VCaP (cell line): ENCODE data around the gene CNTNAP4.

Experiments
- H3K27ac ChIP-seq: fragments of 450-650 bp; 2 replicates; pipeline ENCODE4 v1.5.1; 2017
- TF ChIP-seq, protein P1 (sequence below): fragments of 450-650 bp; conservative IDR thresholded peaks from 2 replicates; pipeline ENCODE4 v1.5.1; 2017; ENCODE audit warnings: mild to moderate bottlenecking, moderate library complexity

Gene CNTNAP4

DNA sequence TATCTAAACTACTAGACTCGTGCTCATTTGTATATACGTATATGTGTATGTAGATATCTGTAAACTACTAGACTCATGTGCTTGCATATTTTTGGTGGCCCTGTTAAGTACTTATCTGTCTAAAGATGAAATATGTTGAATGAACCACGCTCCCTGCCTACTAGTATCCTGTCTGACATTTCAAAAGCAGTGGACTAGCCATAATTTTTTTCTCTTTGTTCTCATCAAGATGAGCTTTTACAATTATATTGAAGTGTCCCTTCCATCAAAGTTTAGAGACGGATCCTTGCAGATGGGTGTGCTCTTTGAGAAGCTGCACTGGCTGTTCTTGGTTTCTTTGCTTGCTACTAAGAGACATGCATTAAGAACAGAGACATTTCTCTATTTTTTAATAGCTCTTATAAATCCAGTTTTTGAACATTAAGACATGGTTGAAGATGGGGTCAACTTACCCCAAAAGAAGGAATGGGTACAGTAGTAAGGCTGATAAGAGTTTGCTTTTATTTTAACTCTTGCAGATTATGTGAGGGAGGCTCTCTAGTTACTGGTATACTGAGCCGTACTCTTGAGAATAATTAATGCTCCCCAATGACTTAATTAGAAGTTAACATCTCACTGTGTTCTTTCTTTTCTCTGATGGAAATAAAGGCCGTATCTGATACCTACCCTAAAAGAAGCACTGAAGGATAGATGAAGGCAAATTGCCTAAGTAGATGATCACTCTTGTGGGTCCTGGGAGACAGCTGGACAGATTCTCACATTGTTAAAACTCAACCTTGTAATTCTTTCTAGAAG is 3.4 kb downstream of the CNTNAP4 start:
- no peak overlapping the region for H3K27ac ChIP-seq
- TF ChIP-seq, protein P1, sequence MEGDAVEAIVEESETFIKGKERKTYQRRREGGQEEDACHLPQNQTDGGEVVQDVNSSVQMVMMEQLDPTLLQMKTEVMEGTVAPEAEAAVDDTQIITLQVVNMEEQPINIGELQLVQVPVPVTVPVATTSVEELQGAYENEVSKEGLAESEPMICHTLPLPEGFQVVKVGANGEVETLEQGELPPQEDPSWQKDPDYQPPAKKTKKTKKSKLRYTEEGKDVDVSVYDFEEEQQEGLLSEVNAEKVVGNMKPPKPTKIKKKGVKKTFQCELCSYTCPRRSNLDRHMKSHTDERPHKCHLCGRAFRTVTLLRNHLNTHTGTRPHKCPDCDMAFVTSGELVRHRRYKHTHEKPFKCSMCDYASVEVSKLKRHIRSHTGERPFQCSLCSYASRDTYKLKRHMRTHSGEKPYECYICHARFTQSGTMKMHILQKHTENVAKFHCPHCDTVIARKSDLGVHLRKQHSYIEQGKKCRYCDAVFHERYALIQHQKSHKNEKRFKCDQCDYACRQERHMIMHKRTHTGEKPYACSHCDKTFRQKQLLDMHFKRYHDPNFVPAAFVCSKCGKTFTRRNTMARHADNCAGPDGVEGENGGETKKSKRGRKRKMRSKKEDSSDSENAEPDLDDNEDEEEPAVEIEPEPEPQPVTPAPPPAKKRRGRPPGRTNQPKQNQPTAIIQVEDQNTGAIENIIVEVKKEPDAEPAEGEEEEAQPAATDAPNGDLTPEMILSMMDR, result no peak

DNA sequence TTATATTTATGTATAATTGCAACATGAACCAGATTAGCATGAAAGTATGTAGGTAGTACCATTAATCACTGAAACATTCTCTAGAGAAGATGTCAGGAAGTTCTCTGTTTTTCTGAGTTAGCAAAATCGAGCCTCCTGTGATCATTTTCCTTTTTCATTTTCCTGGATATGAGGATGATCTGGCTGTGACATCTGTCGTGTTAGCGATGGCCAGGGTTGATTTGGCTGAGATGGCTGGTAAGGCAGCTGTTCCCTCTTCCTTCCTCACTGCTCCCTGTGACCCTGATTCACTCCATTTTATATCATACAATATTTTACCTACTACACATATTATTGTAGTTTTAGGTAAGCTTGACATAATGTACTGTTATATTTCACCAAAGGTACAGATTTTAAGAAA is 10.3 kb downstream of the CNTNAP4 start:
- no peak overlapping the region for H3K27ac ChIP-seq
- TF ChIP-seq, protein P1, result no peak

DNA sequence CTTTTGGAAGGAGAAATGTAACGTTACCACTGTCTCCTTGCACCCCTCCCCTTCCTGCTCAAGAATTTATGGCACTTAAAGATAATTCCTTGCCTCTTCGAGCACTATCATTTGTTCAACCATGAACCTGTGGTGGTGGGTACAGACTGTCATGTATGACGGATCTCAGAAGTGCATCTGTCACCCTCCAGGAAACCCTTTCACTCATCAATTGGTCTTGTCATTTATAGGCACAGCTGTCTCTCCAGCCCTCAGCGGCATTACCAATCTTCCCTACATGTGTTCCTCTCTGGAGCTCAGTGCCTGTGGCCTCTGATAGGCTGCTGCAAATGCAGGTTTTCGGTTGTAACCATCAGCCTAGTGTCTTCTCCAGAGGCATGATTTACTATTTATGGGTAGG is 15.0 kb downstream of the CNTNAP4 start:
- H3K27ac ChIP-seq, result no peak overlapping the region
- TF ChIP-seq, protein P1, result no peak

- TF ChIP-seq, protein P1, result no peak
- no peak overlapping the region for H3K27ac ChIP-seq
Observed at GRCh38 chr16:76293980-76294379, 16.8 kb downstream of the CNTNAP4 start.

DNA sequence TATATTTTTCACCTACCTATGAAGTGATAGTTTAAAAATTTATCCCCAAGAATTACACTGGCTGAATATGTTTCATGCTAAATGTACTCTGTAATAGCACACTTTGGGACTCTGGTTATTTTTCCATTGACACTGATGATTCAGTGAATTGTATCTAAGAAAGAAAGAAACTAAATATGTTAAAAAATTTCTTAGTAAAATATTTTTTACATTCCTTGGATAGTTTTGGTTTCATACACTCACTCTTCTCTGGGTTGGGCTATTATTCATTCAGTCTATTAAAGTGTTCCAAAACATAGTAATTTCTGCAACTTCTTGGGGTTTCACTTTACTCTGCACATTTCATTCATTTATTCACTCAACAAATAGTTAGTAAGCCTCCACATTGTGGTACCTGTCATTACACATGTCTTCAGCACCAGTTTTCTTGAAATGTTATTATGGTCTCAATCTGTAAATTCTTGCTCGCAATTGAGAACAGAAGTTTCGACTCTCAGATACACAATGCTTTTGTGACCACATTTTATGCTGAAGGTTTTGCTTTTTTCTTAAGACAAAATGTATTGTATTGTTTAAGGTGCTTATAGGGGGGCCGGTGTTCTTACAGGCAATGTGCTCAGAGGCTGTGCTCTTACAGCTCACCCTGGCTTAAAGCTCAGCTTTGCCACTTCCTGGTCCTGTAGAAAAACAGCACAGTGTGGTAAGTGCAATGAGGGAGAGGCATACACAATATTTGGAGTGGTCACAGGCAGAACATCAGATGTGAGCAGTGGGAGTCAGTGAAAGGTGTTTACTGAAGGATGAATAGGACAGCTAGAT is 17.4 kb downstream of the CNTNAP4 start:
- no peak overlapping the region for H3K27ac ChIP-seq
- TF ChIP-seq, protein P1, result no peak

DNA sequence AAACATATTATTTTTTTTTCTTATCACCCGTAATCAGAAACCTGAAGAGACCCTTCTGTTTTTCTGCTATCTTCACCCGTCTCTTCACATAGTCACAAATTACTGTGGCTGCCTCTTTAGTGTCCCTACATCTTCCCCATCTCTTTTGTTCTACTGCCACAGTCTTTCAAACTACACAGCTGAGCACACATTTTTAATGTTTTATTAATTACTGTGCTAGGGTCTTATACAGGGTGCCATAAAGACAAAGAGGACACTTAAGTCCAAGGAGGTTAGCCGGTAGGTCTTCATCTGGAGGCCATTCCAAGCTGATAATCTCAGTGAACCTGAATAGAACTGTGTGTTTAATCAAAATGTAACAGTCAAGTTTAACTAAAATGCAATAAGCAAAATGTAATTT is 20.7 kb downstream of the CNTNAP4 start:
- H3K27ac ChIP-seq, result no peak overlapping the region
- TF ChIP-seq, protein P1, result no peak

- H3K27ac ChIP-seq, result no peak overlapping the region
- TF ChIP-seq, protein P1, result no peak
Observed at GRCh38 chr16:76303637-76304314, 26.6 kb downstream of the CNTNAP4 start.
